Liver (tissue), 9 donors: ENCODE results near the gene EXOC4. TPM values are rescaled to one million over a fixed set of nuclear protein-coding genes. Genes with fewer than 3 reads are reported as not detected.

Experiments used
- DNase-seq: peaks from one replicate; pipeline ENCODE4 v3.0.0-alpha.2; 2017; ENCODE audit warnings: low spot score
- H3K27ac ChIP-seq, 2 donors: one replicate each; pipeline ENCODE4 v1.7.0; 2013; ENCODE audit warnings: inconsistent platforms in 2 of 2, low read length in 2 of 2, control low read depth in 1 of 2, low read depth in 1 of 2, mild to moderate bottlenecking in 1 of 2
- H3K27me3 ChIP-seq, 4 donors: one replicate each; pipeline versions ENCODE4 v1.6.1 to v1.7.0; 2013; ENCODE audit warnings: low read length in 3 of 4, inconsistent platforms in 1 of 4, mild to moderate bottlenecking in 1 of 4, moderate library complexity in 1 of 4; ENCODE audit not compliant: control insufficient read depth in 4 of 4, insufficient read depth in 4 of 4
- H3K36me3 ChIP-seq, 4 donors: one replicate each; pipeline versions ENCODE4 v1.6.1 to v1.7.0; 2013; ENCODE audit warnings: low read length in 3 of 4, mild to moderate bottlenecking in 3 of 4, low read depth in 1 of 4, moderate library complexity in 1 of 4; ENCODE audit not compliant: control insufficient read depth in 4 of 4, insufficient read depth in 3 of 4
- H3K4me1 ChIP-seq, 4 donors: one replicate each; pipeline versions ENCODE4 v1.6.1 to v1.7.0; 2013; ENCODE audit warnings: low read length in 3 of 4, mild to moderate bottlenecking in 3 of 4, moderate library complexity in 1 of 4; ENCODE audit not compliant: control insufficient read depth in 4 of 4, insufficient read depth in 4 of 4
- H3K4me3 ChIP-seq, 3 donors: one replicate each; pipeline versions ENCODE4 v1.6.1 to v1.7.0; 2013; ENCODE audit warnings: low read length in 3 of 3, control low read depth in 1 of 3, low read depth in 1 of 3, mild to moderate bottlenecking in 1 of 3
- H3K9ac ChIP-seq, 2 donors: one replicate each; pipeline ENCODE4 v1.7.0; 2013; ENCODE audit warnings: low read length in 2 of 2, mild to moderate bottlenecking in 2 of 2, moderate library complexity in 2 of 2, control low read depth in 1 of 2, low read depth in 1 of 2
- H3K9me3 ChIP-seq, 4 donors: one replicate each; pipeline versions ENCODE4 v1.6.1 to v1.7.0; 2013; ENCODE audit warnings: low read length in 3 of 4; ENCODE audit not compliant: control insufficient read depth in 4 of 4
- EGR1 ChIP-seq, 2 donors: IDR thresholded peaks; 2 replicates each; pipeline ENCODE4 v1.6.1; 2016 to 2018; ENCODE audit warnings: antibody characterized with exemption in 2 of 2, low read depth in 2 of 2
- FOXA1 ChIP-seq: IDR thresholded peaks from 2 replicates; pipeline ENCODE4 v1.6.1; 2016; ENCODE audit warnings: antibody characterized with exemption
- FOXA2 ChIP-seq: IDR thresholded peaks from 2 replicates; pipeline ENCODE4 v1.6.1; 2016; ENCODE audit warnings: antibody characterized with exemption
- GABPA ChIP-seq, 2 donors: IDR thresholded peaks in 1 of 2; conservative IDR thresholded peaks in 1 of 2; 2 replicates each; pipeline ENCODE4 v1.6.1; 2016; ENCODE audit warnings: antibody characterized with exemption in 2 of 2, mild to moderate bottlenecking in 1 of 2, moderate library complexity in 1 of 2
- HNF4A ChIP-seq, 2 donors: conservative IDR thresholded peaks; 2 replicates each; pipeline ENCODE4 v1.6.1; 2016; ENCODE audit warnings: antibody characterized with exemption in 2 of 2, mild to moderate bottlenecking in 2 of 2
- HNF4G ChIP-seq: IDR thresholded peaks from 2 replicates; pipeline ENCODE4 v1.6.1; 2016; ENCODE audit warnings: antibody characterized with exemption
- NR2F2 ChIP-seq: IDR thresholded peaks from 2 replicates; pipeline ENCODE4 v1.6.1; 2016; ENCODE audit warnings: antibody characterized with exemption
- RAD21 ChIP-seq, 2 donors: IDR thresholded peaks; 2 replicates each; pipeline ENCODE4 v1.6.1; 2016; ENCODE audit warnings: antibody characterized with exemption in 2 of 2, mild to moderate bottlenecking in 2 of 2
- REST ChIP-seq: IDR thresholded peaks from 2 replicates; pipeline ENCODE4 v1.6.1; 2016; ENCODE audit warnings: antibody characterized with exemption, mild to moderate bottlenecking
- RXRA ChIP-seq, 2 donors: IDR thresholded peaks; 2 replicates each; pipeline ENCODE4 v1.6.1; 2017 to 2018; ENCODE audit warnings: antibody characterized with exemption in 2 of 2, mild to moderate bottlenecking in 1 of 2
- SP1 ChIP-seq: IDR thresholded peaks from 2 replicates; pipeline ENCODE4 v1.6.1; 2018; ENCODE audit warnings: antibody characterized with exemption, mild to moderate bottlenecking
- TAF1 ChIP-seq: conservative IDR thresholded peaks from 2 replicates; pipeline ENCODE4 v1.6.1; 2016; ENCODE audit warnings: antibody characterized with exemption, mild to moderate bottlenecking
- WGBS: extraction: QIAGEN DNeasy Blood & Tissue Kit; methylation state at CpG from one replicate; pipeline ENCODE4 v1.1.7; 2013; 5-methylcytosine and 5-hydroxymethylcytosine counted together
- polyA plus RNA-seq, 2 donors: library from polyadenylated mRNA; stranded (reverse) in 1 of 2; unstranded in 1 of 2; fragments of 200-250 nt in 1 of 2; fragments of >200 nt in 1 of 2; fragmentation: Nextera tagmentation in 1 of 2; extraction: Ambion mirVana in 1 of 2; gene quantifications; one replicate each; pipeline versions ENCODE4 v1.2.1 to v1.2.3, GENCODE V29; 2013 to 2015
- total RNA-seq, 2 donors: library from RNA; depleted of rRNA; stranded (reverse); fragments of >200 nt; gene quantifications; one replicate each; pipeline ENCODE4 v1.2.3, GENCODE V29; 2014
- TF ChIP-seq, protein P1 (sequence below): IDR thresholded peaks from 2 replicates; pipeline ENCODE4 v1.6.1; 2016; ENCODE audit warnings: antibody characterized with exemption
- donor health status: healthy.
- donor health status: healthy.
- donor health status: healthy.
- donor health status: healthy.
- donor health status: healthy.

EXOC4 gene
- total and polyA plus RNA-seq, 4 donors = 9.5 to 55.9 (median 23.6) TPM

GRCh38 chr7:134034652-134035051 is 781.8 kb downstream of the EXOC4 start:
- WGBS = 90% methylated on average over 3 of the region's 3 CpGs
- Histone ChIP-seq H3K27me3 (no peaks in the 10 kb centered on the region), H3K4me3 (no peak overlapping the region), H3K9ac (no peak overlapping the region), H3K9me3 (peaks cover 0 to 5% (median 4%) of the 10 kb centered on the region in 4 donors), H3K27ac (no peak overlapping the region), H3K36me3 (no peaks in the 10 kb centered on the region), H3K4me1 (no peaks in the 10 kb centered on the region)
- DNase-seq = no peak
- TF ChIP-seq RAD21 (IDR thresholded peaks at IDR 0.05) = no peak
- TF ChIP-seq RXRA (IDR thresholded peaks at IDR 0.05) = no peak
- no peak for TF ChIP-seq EGR1 (IDR thresholded peaks at IDR 0.05; ENCODE audit: low read depth in 2 of 2)
- TF ChIP-seq HNF4G = no peak
- no peak for TF ChIP-seq REST

- Histone ChIP-seq H3K4me1 (no peaks in the 10 kb centered on the region), H3K9me3 (no peaks in the 10 kb centered on the region), H3K27me3 (no peaks in the 10 kb centered on the region), H3K36me3 (no peaks in the 10 kb centered on the region), H3K9ac (no peak overlapping the region), H3K4me3 (no peak overlapping the region), H3K27ac (no peak overlapping the region)
- no peak for TF ChIP-seq NR2F2
- no peak for TF ChIP-seq RAD21 (IDR thresholded peaks at IDR 0.05)
- no peak for TF ChIP-seq TAF1
- TF ChIP-seq HNF4A (conservative IDR thresholded peaks at IDR 0.05) = no peak
- TF ChIP-seq, protein P1, sequence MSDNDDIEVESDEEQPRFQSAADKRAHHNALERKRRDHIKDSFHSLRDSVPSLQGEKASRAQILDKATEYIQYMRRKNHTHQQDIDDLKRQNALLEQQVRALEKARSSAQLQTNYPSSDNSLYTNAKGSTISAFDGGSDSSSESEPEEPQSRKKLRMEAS = no peak
- no peak for TF ChIP-seq FOXA1
- WGBS = 91% methylated on average over 4 of the region's 4 CpGs
- DNase-seq = no peak
These were observed 785.1 kb downstream of the EXOC4 start for GRCh38 chr7:134037991-134038390.

GRCh38 chr7:134040988-134041387 is 788.1 kb downstream of the EXOC4 start:
- Histone ChIP-seq H3K27me3 (no peaks in the 10 kb centered on the region), H3K9me3 (no peaks in the 10 kb centered on the region), H3K27ac (no peak overlapping the region), H3K9ac (no peak overlapping the region), H3K4me3 (no peak overlapping the region), H3K36me3 (no peaks in the 10 kb centered on the region), H3K4me1 (no peaks in the 10 kb centered on the region)
- TF ChIP-seq GABPA (IDR thresholded peaks at IDR 0.05 in 1 of 2, conservative IDR thresholded peaks at IDR 0.05 in 1 of 2) (no peak), FOXA2 (no peak), RXRA (IDR thresholded peaks at IDR 0.05) (no peak), SP1 (no peak)
- 97% methylated on average over 2 of the region's 2 CpGs for WGBS
- DNase-seq = no peak
